SH-SY5Y (cell line): Measurements from ENCODE around the gene EPHA7.

Experiments
- GATA2 ChIP-seq: IDR thresholded peaks from 2 replicates; pipeline ENCODE4 v1.6.1; 2011; ENCODE audit warnings: mild to moderate bottlenecking, low read depth, low read length
- GATA3 ChIP-seq: IDR thresholded peaks from 2 replicates; pipeline ENCODE4 v1.6.1; 2011; ENCODE audit warnings: low read depth, mild to moderate bottlenecking, low read length, moderate library complexity

EPHA7 gene

GRCh38 chr6:93419304-93420162 lies at the start of gene EPHA7:
Gene EPHA7, minus strand, starts transcription at chr6:93419559. Its CDS starts 218 bp downstream, at chr6:93419341.
- TF ChIP-seq GATA3 (no peak), GATA2 (no peak)

GRCh38 chr6:93468291-93468690 lies 48.9 kb upstream of the EPHA7 start:
- TF ChIP-seq GATA3 = no peak
- TF ChIP-seq GATA2 = no peak

- no peak for TF ChIP-seq GATA2
- TF ChIP-seq GATA3 = no peak
Measured at GRCh38 chr6:93454533-93454932, 35.2 kb upstream of the EPHA7 start.

- TF ChIP-seq GATA2 (no peak), GATA3 (no peak)
Measured at GRCh38 chr6:93453956-93454355, 34.6 kb upstream of the EPHA7 start.

- TF ChIP-seq GATA2 (no peak), GATA3 (no peak)
Measured at GRCh38 chr6:93447874-93448273, 28.5 kb upstream of the EPHA7 start.

GRCh38 chr6:93437491-93437890 lies 18.1 kb upstream of the EPHA7 start:
- TF ChIP-seq GATA2 = no peak
- no peak for TF ChIP-seq GATA3

- no peak for TF ChIP-seq GATA3
- TF ChIP-seq GATA2 = no peak
Measured at GRCh38 chr6:93433592-93433991, 14.2 kb upstream of the EPHA7 start.

GRCh38 chr6:93424303-93425064 lies 5.1 kb upstream of the EPHA7 start:
- TF ChIP-seq GATA2 (no peak), GATA3 (no peak)

- TF ChIP-seq GATA2 (no peak), GATA3 (no peak)
Measured at GRCh38 chr6:93423542-93423941, 4.2 kb upstream of the EPHA7 start.

GRCh38 chr6:93420163-93420795 lies 920 bp upstream of the EPHA7 start:
- TF ChIP-seq GATA2 = no peak
- no peak for TF ChIP-seq GATA3

GRCh38 chr6:93418408-93419303 lies 703 bp downstream of the EPHA7 start:
- TF ChIP-seq GATA2 (no peak), GATA3 (no peak)

- TF ChIP-seq GATA3 (no peak), GATA2 (no peak)
Measured at GRCh38 chr6:93418033-93418407, 1.3 kb downstream of the EPHA7 start.

GRCh38 chr6:93417421-93418013 lies 1.8 kb downstream of the EPHA7 start:
- TF ChIP-seq GATA2 = no peak
- TF ChIP-seq GATA3 = no peak
